H1 (cell line): ENCODE measurements around the gene FAM81A. TPM values are rescaled to one million over a fixed set of nuclear protein-coding genes. Genes with fewer than 3 reads are reported as not detected.
A peak's percentile ranks its signal among the peaks of the same experiment; 100 is the strongest.

Source experiments
- CTCF ChIA-PET: fragments of 300-600 bp; sonication (Branson Sonifier 250); formaldehyde crosslinking; loops from one replicate; lab custom pipeline; 2021; ENCODE audit not compliant: partially characterized antibody; lab: Charles Lee
- POLR2A ChIA-PET: fragments of 300-600 bp; sonication (Branson Sonifier 250); formaldehyde crosslinking; loops from one replicate; lab custom pipeline; 2021; ENCODE audit warnings: inconsistent platforms; ENCODE audit not compliant: partially characterized antibody; lab: Charles Lee
- DNase-seq, 2 experiments: peaks; one replicate each; pipeline versions ENCODE4 v3.0.0 to v3.0.0-alpha.2; 2010 to 2022; ENCODE audit warnings: low spot score in 2 of 2, low read depth in 1 of 2, mixed read lengths in 1 of 2
- FAIRE-seq: peaks from 2 replicates; lab custom pipeline; 2011; peaks lifted over from hg19 to GRCh38; lab: Jason Lieb, UNC
- H2AFZ ChIP-seq: 2 replicates; pipeline ENCODE4 v1.8.1; 2012; ENCODE audit warnings: low read length, inconsistent platforms
- H2AK5ac ChIP-seq: 2 replicates; pipeline ENCODE4 v1.6.1; 2013; ENCODE audit warnings: low read depth, low read length
- H2BK120ac ChIP-seq: replicated peaks from 2 replicates; pipeline ENCODE3; 2013; ENCODE audit warnings: low read depth, low read length, inconsistent platforms
- H2BK12ac ChIP-seq: 2 replicates; pipeline ENCODE4 v1.6.1; 2013; ENCODE audit warnings: low read depth, low read length
- H2BK15ac ChIP-seq: 2 replicates; pipeline ENCODE4 v1.6.1; 2013; ENCODE audit warnings: low read length
- H2BK20ac ChIP-seq: 2 replicates; pipeline ENCODE4 v1.6.1; 2013; ENCODE audit warnings: low read length
- H2BK5ac ChIP-seq: 2 replicates; pipeline ENCODE4 v1.6.1; 2013; ENCODE audit warnings: low read depth, low read length
- H3K14ac ChIP-seq: 2 replicates; pipeline ENCODE4 v1.6.1; 2013; ENCODE audit warnings: inconsistent platforms; ENCODE audit not compliant: insufficient read length
- H3K18ac ChIP-seq: 2 replicates; pipeline ENCODE4 v1.6.1; 2013; ENCODE audit warnings: low read length; ENCODE audit errors: extremely low read depth
- H3K23ac ChIP-seq: 2 replicates; pipeline ENCODE4 v1.6.1; 2013; ENCODE audit warnings: inconsistent platforms; ENCODE audit not compliant: insufficient read length
- H3K23me2 ChIP-seq: 2 replicates; pipeline ENCODE4 v1.6.1; 2013; ENCODE audit warnings: low read depth, low read length
- H3K27ac ChIP-seq: 2 replicates; pipeline ENCODE4 v1.6.1; 2011; ENCODE audit warnings: low read depth, low read length, inconsistent platforms
- H3K27me3 ChIP-seq, 4 experiments: replicated peaks in 1 of 4; 1 replicate in 1 of 4; 2 replicates in 3 of 4; pipeline versions ENCODE4 v1.6.1 to v1.8.1; 2011 to 2013; ENCODE audit warnings: low read length in 3 of 4, mild to moderate bottlenecking in 3 of 4, inconsistent platforms in 2 of 4, mixed read lengths in 2 of 4, moderate library complexity in 1 of 4; ENCODE audit not compliant: control insufficient read depth in 3 of 4, insufficient read depth in 3 of 4; ENCODE audit errors: extremely low read depth in 1 of 4
- H3K36me3 ChIP-seq, 4 experiments: 2 replicates each; pipeline versions ENCODE4 v1.6.1 to v1.8.1; 2011 to 2013; ENCODE audit warnings: mild to moderate bottlenecking in 4 of 4, low read length in 3 of 4, moderate library complexity in 2 of 4, control low read depth in 1 of 4, inconsistent platforms in 1 of 4; ENCODE audit not compliant: insufficient read depth in 4 of 4, control insufficient read depth in 2 of 4
- H3K4ac ChIP-seq: replicated peaks from 2 replicates; pipeline ENCODE3; 2013; ENCODE audit warnings: low read length, low read depth, mixed read lengths, inconsistent platforms; ENCODE audit not compliant: insufficient read length
- H3K4me1 ChIP-seq, 4 experiments: replicated peaks in 1 of 4; 1 replicate in 1 of 4; 2 replicates in 3 of 4; pipeline versions ENCODE4 v1.6.1 to v1.8.1; 2011 to 2013; ENCODE audit warnings: low read length in 3 of 4, inconsistent platforms in 2 of 4, mixed read lengths in 1 of 4; ENCODE audit not compliant: insufficient read depth in 4 of 4, control insufficient read depth in 3 of 4
- H3K4me2 ChIP-seq, 2 experiments: 2 replicates each; pipeline versions ENCODE4 v1.6.1 to v1.8.1; 2011 to 2013; ENCODE audit warnings: low read depth in 2 of 2, low read length in 2 of 2, control low read depth in 1 of 2, inconsistent platforms in 1 of 2, mild to moderate bottlenecking in 1 of 2; ENCODE audit not compliant: insufficient read depth in 1 of 2
- H3K4me3 ChIP-seq, 4 experiments: fragments of 200-600, 300-600 bp in 1 of 4; sonication (generic), shearing (Covaris generic), sonication (Bioruptor Twin) in 1 of 4; 2 replicates each; pipeline versions ENCODE4 v1.5.1 to v1.8.1; 2011 to 2016; ENCODE audit warnings: low read length in 4 of 4, low read depth in 3 of 4, control low read depth in 2 of 4, inconsistent platforms in 2 of 4, mild to moderate bottlenecking in 2 of 4, mixed read lengths in 1 of 4, moderate library complexity in 1 of 4; ENCODE audit not compliant: insufficient read depth in 2 of 4; ENCODE audit errors: extremely low read depth in 1 of 4
- H3K56ac ChIP-seq: replicated peaks from 2 replicates; pipeline ENCODE3; 2013; ENCODE audit warnings: low read depth, mild to moderate bottlenecking, mixed read lengths, low read length, inconsistent platforms; ENCODE audit not compliant: insufficient read length
- H3K79me1 ChIP-seq: 2 replicates; pipeline ENCODE4 v1.6.1; 2013; ENCODE audit warnings: low read depth, low read length, control low read depth
- H3K79me2 ChIP-seq, 2 experiments: 2 replicates each; pipeline versions ENCODE4 v1.6.1 to v1.8.1; 2012 to 2013; ENCODE audit warnings: low read length in 2 of 2, mild to moderate bottlenecking in 2 of 2, inconsistent platforms in 1 of 2; ENCODE audit not compliant: insufficient read depth in 2 of 2, control insufficient read depth in 1 of 2
- H3K9ac ChIP-seq, 4 experiments: replicated peaks in 1 of 4; 1 replicate in 1 of 4; 2 replicates in 3 of 4; pipeline versions ENCODE4 v1.6.1 to v1.8.1; 2011 to 2013; ENCODE audit warnings: low read depth in 3 of 4, low read length in 3 of 4, control low read depth in 2 of 4, mild to moderate bottlenecking in 2 of 4, moderate library complexity in 2 of 4, inconsistent platforms in 1 of 4; ENCODE audit errors: extremely low read depth in 1 of 4
- H3K9me3 ChIP-seq, 2 experiments: 2 replicates each; pipeline versions ENCODE4 v1.6.1 to v1.8.1; 2012 to 2013; ENCODE audit warnings: mild to moderate bottlenecking in 2 of 2, moderate library complexity in 2 of 2, control low read depth in 1 of 2, inconsistent platforms in 1 of 2, low read depth in 1 of 2, low read length in 1 of 2, mixed read lengths in 1 of 2; ENCODE audit not compliant: insufficient read depth in 2 of 2
- H4K20me1 ChIP-seq, 2 experiments: replicated peaks in 1 of 2; 2 replicates each; pipeline versions ENCODE3 to v1.8.1; 2011 to 2013; ENCODE audit warnings: inconsistent platforms in 2 of 2, low read length in 2 of 2, mild to moderate bottlenecking in 1 of 2; ENCODE audit not compliant: insufficient read depth in 2 of 2, control insufficient read depth in 1 of 2
- H4K5ac ChIP-seq: 2 replicates; pipeline ENCODE4 v1.6.1; 2013; ENCODE audit warnings: low read length, low read depth, mixed read lengths, inconsistent platforms; ENCODE audit not compliant: insufficient read length
- H4K8ac ChIP-seq: 2 replicates; pipeline ENCODE4 v1.8.0; 2013; ENCODE audit warnings: mild to moderate bottlenecking, moderate library complexity, low read length, inconsistent platforms; ENCODE audit not compliant: insufficient read depth; ENCODE audit errors: extremely low read depth
- H4K91ac ChIP-seq: replicated peaks from 2 replicates; pipeline ENCODE3; 2013; ENCODE audit warnings: low read length, mixed read lengths, inconsistent platforms; ENCODE audit not compliant: insufficient read length
- NANOG ChIP-seq: IDR thresholded peaks from 2 replicates; pipeline ENCODE4 v1.6.1; 2011; ENCODE audit warnings: low read length, low read depth, mild to moderate bottlenecking, inconsistent platforms; ENCODE audit not compliant: insufficient read depth, poor library complexity, severe bottlenecking
- TAF7 ChIP-seq: optimal IDR thresholded peaks from 2 replicates; pipeline ENCODE3; 2011; ENCODE audit warnings: low read depth, mild to moderate bottlenecking, inconsistent platforms, low read length, moderate library complexity, borderline replicate concordance
- ZNF274 ChIP-seq: IDR thresholded peaks from 2 replicates; pipeline ENCODE4 v1.7.0; 2012; ENCODE audit warnings: low read length, borderline replicate concordance; ENCODE audit errors: extremely low read depth
- WGBS, 2 experiments: shearing (Covaris generic) in 1 of 2; methylation state at CpG; one replicate each; pipeline versions ENCODE4 v1.1.6 to v1.1.7; 2013 to 2015; ENCODE audit warnings: low lambda C conversion rate in 2 of 2, mixed read lengths in 2 of 2, inconsistent platforms in 1 of 2, low coverage in 1 of 2, missing lambda C conversion rate in 1 of 2; ENCODE audit not compliant: insufficient replicate concordance in 2 of 2, insufficient coverage in 1 of 2, insufficient read length in 1 of 2; ENCODE audit errors: extremely low coverage in 1 of 2, missing lambda C conversion rate in 1 of 2; 5-methylcytosine and 5-hydroxymethylcytosine counted together
- polyA plus RNA-seq, 7 experiments: library from polyadenylated mRNA; depleted of rRNA in 3 of 7; stranded (reverse) in 5 of 7; unstranded in 2 of 7; fragments of >200 nt in 5 of 7; fragments of 200-250 nt in 2 of 7; gene quantifications; 1 replicate in 5 of 7; 2 replicates in 1 of 7; 4 replicates in 1 of 7; pipeline versions ENCODE4 v1.2.1 to v1.2.3, GENCODE V29; 2011 to 2013; ENCODE audit warnings: missing spikeins in 2 of 7, mixed read lengths in 2 of 7
- total RNA-seq: library from RNA; stranded (reverse); fragmentation: NEBNext Ultra II Directional; extraction: Animal tissue kit (Norgen Biotek cat#: 25700); gene quantifications from 2 replicates; pipeline ENCODE4 v1.2.1, GENCODE V29; 2021

FAM81A gene
- total and polyA plus RNA-seq, 2 of the 8 experiments (the other 6 are each of a cell fraction or from before 2014, with no cell fraction given), result 0.56 to 3.0 TPM

DNA sequence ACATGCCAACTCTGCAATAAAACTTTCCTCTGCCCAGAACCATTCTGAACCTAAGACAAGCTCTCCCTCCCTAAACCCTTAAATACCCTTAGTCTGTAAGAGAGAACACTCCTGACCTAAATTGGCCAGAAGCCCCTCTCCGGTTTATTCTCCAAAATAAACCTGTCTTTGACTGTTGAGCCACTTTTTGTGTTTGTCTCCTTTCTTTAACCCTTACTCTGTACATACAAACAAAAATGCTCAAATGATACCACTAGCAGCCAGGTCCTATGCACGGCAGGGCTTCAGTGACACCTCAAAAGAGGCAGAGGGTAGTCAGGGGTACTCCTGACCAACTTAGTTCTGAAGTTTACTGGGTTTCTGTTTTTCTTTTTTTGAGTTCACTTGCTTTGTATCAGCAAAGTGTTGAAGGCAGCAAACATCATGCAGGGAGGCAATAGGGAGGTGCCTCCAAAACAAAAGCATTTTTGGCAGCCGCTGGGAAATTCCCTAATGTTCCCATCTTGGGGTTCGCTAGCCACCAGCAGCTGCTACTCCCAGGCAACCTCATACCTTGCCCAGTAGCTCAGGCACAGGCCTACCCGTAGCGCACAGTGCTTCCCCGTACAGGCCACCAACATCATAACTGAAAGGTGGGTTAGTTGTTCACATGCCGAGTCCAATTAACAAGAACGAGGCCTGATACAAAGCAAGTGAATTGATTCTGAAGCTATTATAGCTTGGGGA, 110.7 kb downstream of the FAM81A start:
- Histone ChIP-seq H2AFZ (no peak overlapping the region), H3K14ac (no peak overlapping the region), H3K36me3 (no peaks in the 10 kb centered on the region), H3K4ac (peak overlapping the region; percentile 12), H2BK120ac (no peak overlapping the region), H3K4me3 (no peak overlapping the region), H4K8ac (no peak overlapping the region), H2AK5ac (no peak overlapping the region), H3K4me1 (peaks cover 0 to 9% (median 4%) of the 10 kb centered on the region in 4 experiments; a peak in 3 of 7 replicates), H3K18ac (no peak overlapping the region), H3K4me2 (no peak overlapping the region; a peak in 1 of 4 replicates), H3K79me2 (no peaks in the 10 kb centered on the region), H3K56ac (no peak overlapping the region), H3K9ac (no peak overlapping the region), H2BK15ac (no peak overlapping the region), H3K9me3 (peaks cover 0 to 6% of the 10 kb centered on the region in 2 experiments; a peak in 3 of 4 replicates), H4K5ac (no peak overlapping the region), H4K91ac (no peak overlapping the region), H3K23me2 (0 out of 2 replicates have a peak, but pooled peaks cover 3% of the 10 kb centered on the region), H3K79me1 (no peaks in the 10 kb centered on the region), H2BK12ac (no peak overlapping the region; the same call in 1 of the 2 replicates), H3K27ac (no peak overlapping the region), H3K27me3 (peaks cover 0 to 25% (median 17%) of the 10 kb centered on the region in 4 experiments; a peak in 5 of 7 replicates), H2BK5ac (peak overlapping the region; percentile 35; the same call in 1 of the 2 replicates), H2BK20ac (no peak overlapping the region), H4K20me1 (no peaks in the 10 kb centered on the region), H3K23ac (no peak overlapping the region)
- FAIRE-seq, result no peak
- no peak for DNase-seq
- POLR2A ChIA-PET, result no interaction called here
- CTCF ChIA-PET, result interaction anchor here (1.3 to 2.6 kb wide), 3 partner anchors 12 to 82 kb away, joined by 3 to 6 read pairs (median 5); no protein-coding TSS in a partner anchor
- WGBS, 2 experiments, result 77% methylated on average over 9 of the region's 9 CpGs; no CpG with 5 or more reads in 1 of the 2 experiments
- TF ChIP-seq NANOG (no peak), ZNF274 (no peak), TAF7 (peak; percentile 39)
